Measurements from ENCODE around the gene MVK. TPM values are rescaled to one million over a fixed set of nuclear protein-coding genes. Genes with fewer than 3 reads are reported as not detected.

MVK gene
- polyA plus RNA-seq, 1 donor (not counting 4 experiments of a cell fraction or from before 2014, with no cell fraction given): 26.7 TPM

DNA sequence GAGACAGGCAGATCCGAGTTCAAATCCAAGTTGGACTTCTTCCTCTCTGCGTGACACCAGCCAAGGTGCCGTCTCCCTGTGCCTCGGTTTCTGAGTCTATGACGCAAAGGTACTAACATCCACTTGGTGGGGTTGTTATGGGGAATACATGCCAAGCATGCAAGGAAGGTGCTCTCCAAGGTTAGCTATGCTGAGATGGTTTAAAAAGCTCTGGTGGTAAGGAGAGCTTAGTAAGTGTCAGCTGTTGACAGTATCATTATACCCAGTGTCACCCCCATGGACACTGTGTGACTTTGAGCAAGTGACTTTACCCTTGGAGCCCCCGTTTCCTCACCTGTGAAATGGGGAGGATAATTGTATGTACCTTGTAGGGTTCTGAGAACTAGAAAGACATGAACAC lies 22.5 kb upstream of the MVK start:
- no peak for TF ChIP-seq EZH2 (IDR thresholded peaks at IDR 0.05; ENCODE audit: low read length)
- TF ChIP-seq, protein P1, sequence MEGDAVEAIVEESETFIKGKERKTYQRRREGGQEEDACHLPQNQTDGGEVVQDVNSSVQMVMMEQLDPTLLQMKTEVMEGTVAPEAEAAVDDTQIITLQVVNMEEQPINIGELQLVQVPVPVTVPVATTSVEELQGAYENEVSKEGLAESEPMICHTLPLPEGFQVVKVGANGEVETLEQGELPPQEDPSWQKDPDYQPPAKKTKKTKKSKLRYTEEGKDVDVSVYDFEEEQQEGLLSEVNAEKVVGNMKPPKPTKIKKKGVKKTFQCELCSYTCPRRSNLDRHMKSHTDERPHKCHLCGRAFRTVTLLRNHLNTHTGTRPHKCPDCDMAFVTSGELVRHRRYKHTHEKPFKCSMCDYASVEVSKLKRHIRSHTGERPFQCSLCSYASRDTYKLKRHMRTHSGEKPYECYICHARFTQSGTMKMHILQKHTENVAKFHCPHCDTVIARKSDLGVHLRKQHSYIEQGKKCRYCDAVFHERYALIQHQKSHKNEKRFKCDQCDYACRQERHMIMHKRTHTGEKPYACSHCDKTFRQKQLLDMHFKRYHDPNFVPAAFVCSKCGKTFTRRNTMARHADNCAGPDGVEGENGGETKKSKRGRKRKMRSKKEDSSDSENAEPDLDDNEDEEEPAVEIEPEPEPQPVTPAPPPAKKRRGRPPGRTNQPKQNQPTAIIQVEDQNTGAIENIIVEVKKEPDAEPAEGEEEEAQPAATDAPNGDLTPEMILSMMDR (optimal IDR thresholded peaks at IDR 0.05 in 1 of 3, IDR thresholded peaks at IDR 0.05 in 1 of 3, conservative IDR thresholded peaks at IDR 0.05 in 1 of 3; ENCODE audit: extremely low read depth in 1 of 3, insufficient read depth in 2 of 3, low read length in 3 of 3): no peak
- Histone ChIP-seq H3K36me3 (ENCODE audit: control insufficient read depth in 2 of 2, extremely low read depth in 1 of 2, insufficient read depth in 2 of 2, low read length in 2 of 2) (no peaks in the 10 kb centered on the region), H2AFZ (ENCODE audit: control insufficient read depth, low read length) (no peak overlapping the region), H4K20me1 (ENCODE audit: control insufficient read depth, extremely low read depth, insufficient read depth, low read length) (no peaks in the 10 kb centered on the region), H3K4me2 (ENCODE audit: control insufficient read depth, extremely low read depth, insufficient read depth, low read depth, low read length) (no peak overlapping the region), H3K9me1 (ENCODE audit: control insufficient read depth, extremely low read depth, insufficient read depth, low read length) (no peaks in the 10 kb centered on the region), H3K9me3 (ENCODE audit: control insufficient read depth, low read depth, low read length) (no peaks in the 10 kb centered on the region), H3K27ac (ENCODE audit: control insufficient read depth, insufficient read depth, low read length) (no peak overlapping the region), H3K4me1 (ENCODE audit: control insufficient read depth, extremely low read depth, insufficient read depth, low read length) (peaks cover 1% of the 10 kb centered on the region), H3K4me3 (ENCODE audit: control insufficient read depth in 2 of 3, extremely low read depth in 1 of 3, insufficient read depth in 2 of 3, low read depth in 1 of 3, low read length in 3 of 3) (no peak overlapping the region), H3K79me2 (ENCODE audit: control insufficient read depth, insufficient read depth, low read length) (no peaks in the 10 kb centered on the region), H3K9ac (ENCODE audit: control insufficient read depth, extremely low read depth, insufficient read depth, low read length) (no peak overlapping the region), H3K27me3 (ENCODE audit: control insufficient read depth, extremely low read depth, insufficient read depth, low read length) (peaks cover 46% of the 10 kb centered on the region)
- DNase-seq (ENCODE audit: low read depth, low spot score) (no peak), FAIRE-seq (no peak)
- dilution Hi-C loops (cut with MboI; ENCODE audit: extremely low pct_ligation_motif_present, low sequenced_read_pairs): no loop called here

DNA sequence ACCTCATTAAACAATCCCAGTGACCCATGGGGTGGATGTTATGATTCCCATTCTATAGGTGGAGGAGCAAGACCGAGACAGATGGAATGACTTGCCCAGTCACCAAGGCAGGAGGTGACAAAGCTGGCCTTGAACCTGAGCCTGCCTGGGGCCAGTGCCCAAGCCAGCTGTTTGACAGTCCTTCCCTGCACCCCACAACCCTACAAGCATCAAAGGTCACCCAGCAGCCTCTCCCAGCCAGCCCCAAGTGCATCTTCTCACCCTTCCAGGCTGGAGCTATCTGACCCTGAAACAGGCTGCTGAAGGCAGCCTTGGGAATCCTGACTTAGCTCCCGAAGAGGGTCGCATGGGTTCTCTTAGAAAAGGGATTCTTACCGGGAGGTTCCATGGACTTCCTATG lies 20.6 kb upstream of the MVK start:
- dilution Hi-C loops (cut with MboI; ENCODE audit: extremely low pct_ligation_motif_present, low sequenced_read_pairs): no loop called here
- H3K27ac ChIP-seq (ENCODE audit: control insufficient read depth, insufficient read depth, low read length): no peak overlapping the region
- H3K9me1 ChIP-seq (ENCODE audit: control insufficient read depth, extremely low read depth, insufficient read depth, low read length): no peaks in the 10 kb centered on the region
- no peaks in the 10 kb centered on the region for H3K9me3 ChIP-seq (ENCODE audit: control insufficient read depth, low read depth, low read length)
- H3K4me1 ChIP-seq (ENCODE audit: control insufficient read depth, extremely low read depth, insufficient read depth, low read length): no peaks in the 10 kb centered on the region
- no peak for TF ChIP-seq EZH2 (IDR thresholded peaks at IDR 0.05; ENCODE audit: low read length)
- TF ChIP-seq, protein P1 (optimal IDR thresholded peaks at IDR 0.05 in 1 of 3, IDR thresholded peaks at IDR 0.05 in 1 of 3, conservative IDR thresholded peaks at IDR 0.05 in 1 of 3; ENCODE audit: extremely low read depth in 1 of 3, insufficient read depth in 2 of 3, low read length in 3 of 3): no peak
- H3K27me3 ChIP-seq (ENCODE audit: control insufficient read depth, extremely low read depth, insufficient read depth, low read length): peaks cover 39% of the 10 kb centered on the region
- no peaks in the 10 kb centered on the region for H3K79me2 ChIP-seq (ENCODE audit: control insufficient read depth, insufficient read depth, low read length)
- no peak overlapping the region for H2AFZ ChIP-seq (ENCODE audit: control insufficient read depth, low read length)
- FAIRE-seq (no peak), DNase-seq (ENCODE audit: low read depth, low spot score) (no peak)
- H4K20me1 ChIP-seq (ENCODE audit: control insufficient read depth, extremely low read depth, insufficient read depth, low read length): no peaks in the 10 kb centered on the region
- no peak overlapping the region for H3K4me2 ChIP-seq (ENCODE audit: control insufficient read depth, extremely low read depth, insufficient read depth, low read depth, low read length)
- H3K9ac ChIP-seq (ENCODE audit: control insufficient read depth, extremely low read depth, insufficient read depth, low read length): no peak overlapping the region
- H3K4me3 ChIP-seq (ENCODE audit: control insufficient read depth in 2 of 3, extremely low read depth in 1 of 3, insufficient read depth in 2 of 3, low read depth in 1 of 3, low read length in 3 of 3): no peak overlapping the region
- H3K36me3 ChIP-seq (ENCODE audit: control insufficient read depth in 2 of 2, extremely low read depth in 1 of 2, insufficient read depth in 2 of 2, low read length in 2 of 2): peaks cover 0 to 1% of the 10 kb centered on the region in 2 experiments
